22Rv1 (cell line): Measurements from ENCODE around the gene EVA1C.
"Not testable (repeated sequence)": the region's sequence is repeated elsewhere in the genome, so short reads cannot be mapped to it uniquely, and the experiment has no call there.

Source experiments
- H3K27ac ChIP-seq: fragments of 450-650 bp; 2 replicates; pipeline ENCODE4 v1.5.1; 2017
- CTCF ChIP-seq: fragments of 450-650 bp; IDR thresholded peaks from 2 replicates; pipeline ENCODE4 v1.5.1; 2017; ENCODE audit warnings: mild to moderate bottlenecking
- ZFX ChIP-seq: fragments of 450-650 bp; IDR thresholded peaks from 2 replicates; pipeline ENCODE4 v1.6.1; 2017; ENCODE audit warnings: antibody characterized with exemption, borderline replicate concordance

The EVA1C gene

GRCh38 chr21:32559006-32559610, 146.6 kb downstream of the EVA1C start:
- H3K27ac ChIP-seq: no peak overlapping the region
- no peak for TF ChIP-seq ZFX
- no peak for TF ChIP-seq CTCF

- H3K27ac ChIP-seq: no peak overlapping the region
- TF ChIP-seq ZFX (no peak), CTCF (no peak)
These were observed 148.4 kb downstream of the EVA1C start for GRCh38 chr21:32560896-32561295.

GRCh38 chr21:32561476-32561875, 149.0 kb downstream of the EVA1C start:
- H3K27ac ChIP-seq: not testable (repeated sequence)

GRCh38 chr21:32562426-32562825, 149.9 kb downstream of the EVA1C start:
- TF ChIP-seq ZFX (no peak), CTCF (peak; percentile 36; the same call in 1 of the 2 replicates)
- H3K27ac ChIP-seq: no peak overlapping the region

GRCh38 chr21:32562915-32563314, 150.4 kb downstream of the EVA1C start:
- TF ChIP-seq ZFX (no peak), CTCF (no peak)
- H3K27ac ChIP-seq: no peak overlapping the region
